ENCODE results near the gene ASH1L. TPM values are rescaled to one million over a fixed set of nuclear protein-coding genes. Genes with fewer than 3 reads are reported as not detected.
A peak's percentile ranks its signal among the peaks of the same experiment; 100 is the strongest.

Gene ASH1L
- total RNA-seq, 4 donors from 2014 or later: 43.7 to 57.1 (median 52.0) TPM

DNA sequence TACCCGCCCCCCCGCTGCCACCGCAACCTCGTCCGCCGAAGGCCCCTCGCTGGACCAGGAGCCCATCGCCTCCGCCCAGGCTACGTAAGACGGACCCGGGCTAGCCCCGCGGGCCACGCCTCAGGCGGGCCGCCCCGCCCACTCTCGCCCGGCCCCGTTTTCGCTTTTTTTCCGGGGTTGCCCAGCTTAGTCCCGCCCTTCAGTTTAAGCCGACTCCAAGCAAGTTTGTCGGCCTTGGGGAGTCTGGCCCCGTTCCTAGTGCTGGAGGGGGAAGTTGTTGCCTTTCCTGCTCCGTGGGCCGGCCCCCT, 238.9 kb downstream of the ASH1L start:
- no peaks in the 10 kb centered on the region for H3K27me3 ChIP-seq
- peaks cover 0 to 7% of the 10 kb centered on the region in 2 donors for H3K36me3 ChIP-seq
- peaks cover 16 to 39% of the 10 kb centered on the region in 2 donors for H3K4me1 ChIP-seq
- intact Hi-C loops (cut with DNase I; ENCODE audit: low total_unique reads) (loop anchor here (1.0 to 5.0 kb wide), 7 partner anchors 15 to 534 kb away; partner anchors contain the start of genes CLK2, FDPS, GON4L and HCN3), in situ Hi-C loops (cut with MboI; ENCODE audit: low sequenced_read_pairs in 4 of 4) (no loop called here)
- DNase-seq: peak; percentile 66 to 76
- peak overlapping the region; percentile 62 to 95 (median 90) for H3K4me3 ChIP-seq
- TF ChIP-seq, protein P1, sequence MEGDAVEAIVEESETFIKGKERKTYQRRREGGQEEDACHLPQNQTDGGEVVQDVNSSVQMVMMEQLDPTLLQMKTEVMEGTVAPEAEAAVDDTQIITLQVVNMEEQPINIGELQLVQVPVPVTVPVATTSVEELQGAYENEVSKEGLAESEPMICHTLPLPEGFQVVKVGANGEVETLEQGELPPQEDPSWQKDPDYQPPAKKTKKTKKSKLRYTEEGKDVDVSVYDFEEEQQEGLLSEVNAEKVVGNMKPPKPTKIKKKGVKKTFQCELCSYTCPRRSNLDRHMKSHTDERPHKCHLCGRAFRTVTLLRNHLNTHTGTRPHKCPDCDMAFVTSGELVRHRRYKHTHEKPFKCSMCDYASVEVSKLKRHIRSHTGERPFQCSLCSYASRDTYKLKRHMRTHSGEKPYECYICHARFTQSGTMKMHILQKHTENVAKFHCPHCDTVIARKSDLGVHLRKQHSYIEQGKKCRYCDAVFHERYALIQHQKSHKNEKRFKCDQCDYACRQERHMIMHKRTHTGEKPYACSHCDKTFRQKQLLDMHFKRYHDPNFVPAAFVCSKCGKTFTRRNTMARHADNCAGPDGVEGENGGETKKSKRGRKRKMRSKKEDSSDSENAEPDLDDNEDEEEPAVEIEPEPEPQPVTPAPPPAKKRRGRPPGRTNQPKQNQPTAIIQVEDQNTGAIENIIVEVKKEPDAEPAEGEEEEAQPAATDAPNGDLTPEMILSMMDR (IDR thresholded peaks at IDR 0.05 in 4 of 5, conservative IDR thresholded peaks at IDR 0.05 in 1 of 5): no peak
- no peak for TF ChIP-seq POLR2A (IDR thresholded peaks at IDR 0.05)
- peak overlapping the region; percentile 82 to 96 (median 87) for H3K27ac ChIP-seq
- no peaks in the 10 kb centered on the region for H3K9me3 ChIP-seq
- ATAC-seq: peak; percentile 56 to 63

DNA sequence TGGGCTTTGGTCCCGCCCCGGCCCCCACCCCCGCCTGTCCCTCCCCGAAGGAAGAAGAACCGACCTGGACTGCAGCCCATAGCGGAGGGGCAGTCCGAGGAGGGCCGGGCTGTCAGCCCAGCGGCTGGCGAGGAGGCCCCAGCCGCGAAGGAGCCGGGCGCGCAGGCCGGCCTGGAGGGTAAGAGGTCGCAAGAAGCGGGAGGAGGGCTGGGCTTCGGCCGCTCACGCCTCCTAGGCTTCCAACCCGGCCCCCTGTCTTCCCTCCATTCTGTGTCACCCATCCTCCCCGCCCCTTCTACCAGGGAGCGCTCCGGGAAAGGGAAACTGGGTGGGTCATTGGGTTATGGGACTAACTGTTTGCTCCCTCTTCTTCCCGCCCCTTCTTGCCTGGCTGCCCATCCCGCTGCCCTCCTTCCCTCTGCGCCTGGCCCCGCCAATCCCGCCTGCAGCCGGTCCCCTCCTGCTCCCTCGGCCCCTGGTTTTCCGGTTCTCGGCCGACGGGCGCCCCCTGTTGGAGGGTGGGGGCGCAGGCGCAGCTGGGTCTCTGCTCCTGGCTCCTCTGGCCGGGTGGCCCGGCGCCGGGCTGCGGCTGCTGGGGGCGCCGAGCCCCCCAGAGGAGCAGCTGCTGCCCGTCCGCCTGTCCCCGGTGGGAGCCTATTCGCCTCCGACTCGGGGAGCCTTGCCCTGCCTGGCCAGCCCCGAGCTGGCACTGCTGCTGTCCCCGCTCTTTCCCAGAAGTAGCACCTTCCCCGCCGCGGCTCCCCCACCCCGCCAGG, 239.5 kb downstream of the ASH1L start:
- Histone ChIP-seq H3K9me3 (no peaks in the 10 kb centered on the region), H3K36me3 (peaks cover 0 to 9% of the 10 kb centered on the region in 2 donors), H3K27me3 (no peaks in the 10 kb centered on the region), H3K4me3 (peak overlapping the region; percentile 62 to 95 (median 90)), H3K4me1 (peaks cover 16 to 39% of the 10 kb centered on the region in 2 donors), H3K27ac (peak overlapping the region; percentile 82 to 96 (median 87))
- in situ Hi-C loops (cut with MboI; ENCODE audit: low sequenced_read_pairs in 4 of 4): no loop called here
- peak in 1 of 2 donors; percentile 30 for TF ChIP-seq POLR2A (IDR thresholded peaks at IDR 0.05)
- TF ChIP-seq, protein P1 (IDR thresholded peaks at IDR 0.05 in 4 of 5, conservative IDR thresholded peaks at IDR 0.05 in 1 of 5): peak; percentile 91 to 98 (median 95)
- peak; percentile 57 to 62 for ATAC-seq
- intact Hi-C loops (cut with DNase I; ENCODE audit: low total_unique reads): loop anchor here (1.0 to 5.0 kb wide), 4 partner anchors 50 to 534 kb away; partner anchors contain the start of genes CLK2, GON4L, SYT11 and THBS3
- peak; percentile 68 to 82 for DNase-seq

DNA sequence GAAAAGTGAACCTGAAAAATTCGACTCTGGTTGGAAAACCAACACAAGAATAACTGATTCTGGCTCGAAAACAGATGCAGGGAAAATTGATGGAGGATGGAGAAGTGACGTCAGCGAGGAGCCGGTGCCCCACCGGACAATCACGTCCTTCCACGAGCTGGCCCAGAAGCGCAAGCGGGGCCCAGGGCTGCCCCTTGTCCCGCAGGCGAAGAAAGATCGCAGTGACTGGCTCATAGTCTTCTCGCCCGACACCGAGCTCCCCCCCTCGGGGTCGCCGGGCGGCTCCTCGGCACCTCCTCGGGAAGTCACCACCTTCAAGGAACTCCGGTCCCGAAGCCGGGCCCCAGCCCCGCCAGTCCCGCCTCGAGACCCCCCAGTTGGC, 240.0 kb downstream of the ASH1L start:
- H3K9me3 ChIP-seq: no peaks in the 10 kb centered on the region
- ATAC-seq: no peak
- DNase-seq: no peak
- intact Hi-C loops (cut with DNase I; ENCODE audit: low total_unique reads) (loop anchor here (5.0 kb wide), 2 partner anchors 270 to 535 kb away; partner anchors contain the start of genes GON4L and SYT11), in situ Hi-C loops (cut with MboI; ENCODE audit: low sequenced_read_pairs in 4 of 4) (no loop called here)
- H3K4me1 ChIP-seq: peaks cover 16 to 39% of the 10 kb centered on the region in 2 donors
- peaks cover 0 to 9% of the 10 kb centered on the region in 2 donors for H3K36me3 ChIP-seq
- peak overlapping the region; percentile 82 to 96 (median 87) for H3K27ac ChIP-seq
- no peaks in the 10 kb centered on the region for H3K27me3 ChIP-seq
- TF ChIP-seq, protein P1 (IDR thresholded peaks at IDR 0.05 in 4 of 5, conservative IDR thresholded peaks at IDR 0.05 in 1 of 5): no peak
- no peak for TF ChIP-seq POLR2A (IDR thresholded peaks at IDR 0.05)
- peak overlapping the region; percentile 62 to 95 (median 90) for H3K4me3 ChIP-seq

DNA sequence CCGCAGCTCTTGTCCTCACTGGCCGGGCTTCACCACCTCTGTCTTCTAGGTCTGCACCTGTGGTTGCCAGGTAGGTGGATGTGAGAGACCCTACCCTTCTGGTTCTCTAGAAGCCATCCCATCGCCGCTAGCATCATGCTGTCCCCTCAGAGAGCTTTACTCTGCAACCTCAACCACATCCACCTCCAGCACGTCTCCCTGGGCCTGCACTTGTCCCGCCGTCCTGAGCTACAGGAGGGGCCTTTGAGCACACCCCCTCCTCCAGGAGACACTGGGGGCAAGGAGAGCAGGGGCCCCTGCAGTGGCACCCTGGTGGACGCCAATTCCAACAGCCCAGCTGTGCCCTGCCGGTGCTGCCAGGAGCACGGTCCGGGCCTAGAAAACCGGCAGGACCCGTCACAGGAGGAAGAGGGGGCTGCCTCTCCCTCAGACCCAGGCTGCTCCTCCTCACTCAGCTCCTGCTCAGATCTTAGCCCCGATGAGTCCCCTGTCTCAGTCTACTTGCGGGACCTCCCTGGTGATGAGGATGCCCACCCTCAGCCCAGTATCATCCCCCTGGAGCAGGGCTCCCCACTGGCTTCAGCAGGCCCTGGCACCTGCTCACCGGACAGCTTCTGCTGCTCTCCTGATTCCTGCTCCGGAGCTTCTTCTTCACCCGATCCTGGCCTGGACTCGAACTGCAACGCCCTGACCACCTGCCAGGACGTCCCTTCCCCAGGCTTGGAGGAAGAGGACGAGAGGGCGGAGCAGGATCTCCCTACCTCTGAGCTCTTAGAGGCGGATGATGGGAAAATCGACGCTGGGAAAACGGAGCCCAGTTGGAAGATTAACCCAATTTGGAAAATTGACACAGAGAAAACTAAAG, 240.7 kb downstream of the ASH1L start:
- DNase-seq: no peak
- ATAC-seq: no peak
- in situ Hi-C loops (cut with MboI; ENCODE audit: low sequenced_read_pairs in 4 of 4): no loop called here

More for the DNA sequence above, 240.7 kb downstream of the ASH1L start:
- Histone ChIP-seq H3K4me1 (peaks cover 16 to 39% of the 10 kb centered on the region in 2 donors), H3K36me3 (peaks cover 0 to 9% of the 10 kb centered on the region in 2 donors), H3K27me3 (no peaks in the 10 kb centered on the region), H3K27ac (peak overlapping the region; percentile 82 to 96 (median 87)), H3K9me3 (no peaks in the 10 kb centered on the region), H3K4me3 (peak overlapping the region; percentile 62 to 95 (median 90))
- intact Hi-C loops (cut with DNase I; ENCODE audit: low total_unique reads): loop anchor here (5.0 kb wide), 2 partner anchors 270 to 535 kb away; partner anchors contain the start of genes GON4L and SYT11
- TF ChIP-seq, protein P1 (IDR thresholded peaks at IDR 0.05 in 4 of 5, conservative IDR thresholded peaks at IDR 0.05 in 1 of 5): no peak
- no peak for TF ChIP-seq POLR2A (IDR thresholded peaks at IDR 0.05)
